DND-41 (cell line): ENCODE results near the gene COX6A1.

Experiments
- CTCF ChIP-seq: IDR thresholded peaks from 2 replicates; pipeline ENCODE4 v1.5.1; 2012; ENCODE audit warnings: borderline replicate concordance, low read length, moderate library complexity, mild to moderate bottlenecking; ENCODE audit not compliant: poor library complexity, severe bottlenecking; ENCODE audit errors: extremely low read depth
- EZH2 ChIP-seq: IDR thresholded peaks from 3 replicates; pipeline ENCODE4 v1.6.1; 2012; ENCODE audit warnings: borderline replicate concordance, low read depth, mild to moderate bottlenecking, moderate library complexity, low read length, inconsistent platforms; ENCODE audit not compliant: severe bottlenecking

DNA sequence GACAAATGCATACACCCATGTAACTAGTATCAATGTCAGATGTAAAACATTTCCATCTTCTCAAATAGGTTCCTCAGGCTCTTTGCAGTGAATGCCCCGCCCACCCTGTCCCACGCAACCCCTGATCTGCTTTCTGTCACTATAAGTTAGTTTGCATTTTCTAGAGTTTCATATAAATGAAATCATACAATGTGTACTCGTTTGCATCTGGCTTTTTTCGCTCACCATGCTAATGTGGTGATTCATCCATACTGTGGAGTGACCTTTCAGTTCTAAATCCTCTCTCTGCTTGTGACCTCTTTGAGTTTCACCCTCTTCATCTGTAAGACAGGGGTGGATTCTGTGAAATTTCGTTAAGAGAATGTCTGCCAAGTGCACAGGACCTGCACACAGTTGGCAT lies 38.4 kb upstream of the COX6A1 start:
- TF ChIP-seq EZH2: no peak
- TF ChIP-seq CTCF: no peak
